ENCODE results near the gene EIF3L.

Gene EIF3L

DNA sequence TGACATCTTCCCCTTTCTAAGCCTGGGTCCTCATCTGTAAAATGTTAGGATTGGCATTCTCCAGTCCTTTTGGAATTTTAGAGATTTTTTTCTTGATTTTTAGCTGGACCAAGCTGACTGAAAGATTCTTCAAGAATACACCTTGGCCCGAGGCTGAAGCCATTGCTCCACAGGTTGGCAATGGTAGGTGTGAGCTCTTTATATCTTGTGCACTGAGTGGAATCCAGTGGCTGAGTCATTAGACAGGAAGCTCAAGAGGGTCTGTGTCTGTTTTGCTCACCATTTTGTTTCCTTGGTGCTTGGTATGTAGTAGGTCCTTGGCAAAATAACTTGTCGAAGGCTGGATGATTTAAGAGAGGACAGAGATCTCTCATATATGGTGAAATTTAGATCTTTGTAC is 6.2 kb downstream of the EIF3L start:
- no peak for DNase-seq

DNA sequence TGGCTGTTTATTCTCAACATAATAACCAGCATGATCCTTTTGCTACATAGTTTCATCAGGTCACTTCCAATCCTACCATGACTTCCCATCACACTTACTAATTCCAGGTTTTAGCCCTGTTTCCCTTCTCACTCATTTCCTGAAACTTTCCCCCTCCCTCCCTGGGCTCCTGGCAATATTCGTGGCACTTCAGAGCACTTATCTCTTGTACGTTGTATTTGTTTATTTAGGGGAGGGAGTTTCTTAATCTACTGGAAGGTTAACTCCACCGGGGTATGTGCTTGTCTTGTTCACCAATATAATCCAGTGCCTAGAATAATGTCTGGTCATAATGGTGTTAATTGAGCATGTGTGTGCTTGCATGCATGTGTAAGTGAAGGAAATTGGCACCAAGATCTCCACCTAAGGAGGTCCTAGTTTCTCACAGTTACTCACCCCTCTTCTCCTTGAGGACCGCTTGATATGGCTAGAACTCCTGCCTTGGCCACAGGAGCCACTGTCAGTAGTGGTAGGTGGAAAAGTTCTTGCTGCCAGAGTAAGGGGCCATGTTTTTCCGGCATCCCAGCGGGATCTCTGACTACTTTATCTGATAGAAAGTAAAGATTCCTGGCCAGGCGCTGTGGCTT is 11.7 kb downstream of the EIF3L start:
- DNase-seq = no peak

DNA sequence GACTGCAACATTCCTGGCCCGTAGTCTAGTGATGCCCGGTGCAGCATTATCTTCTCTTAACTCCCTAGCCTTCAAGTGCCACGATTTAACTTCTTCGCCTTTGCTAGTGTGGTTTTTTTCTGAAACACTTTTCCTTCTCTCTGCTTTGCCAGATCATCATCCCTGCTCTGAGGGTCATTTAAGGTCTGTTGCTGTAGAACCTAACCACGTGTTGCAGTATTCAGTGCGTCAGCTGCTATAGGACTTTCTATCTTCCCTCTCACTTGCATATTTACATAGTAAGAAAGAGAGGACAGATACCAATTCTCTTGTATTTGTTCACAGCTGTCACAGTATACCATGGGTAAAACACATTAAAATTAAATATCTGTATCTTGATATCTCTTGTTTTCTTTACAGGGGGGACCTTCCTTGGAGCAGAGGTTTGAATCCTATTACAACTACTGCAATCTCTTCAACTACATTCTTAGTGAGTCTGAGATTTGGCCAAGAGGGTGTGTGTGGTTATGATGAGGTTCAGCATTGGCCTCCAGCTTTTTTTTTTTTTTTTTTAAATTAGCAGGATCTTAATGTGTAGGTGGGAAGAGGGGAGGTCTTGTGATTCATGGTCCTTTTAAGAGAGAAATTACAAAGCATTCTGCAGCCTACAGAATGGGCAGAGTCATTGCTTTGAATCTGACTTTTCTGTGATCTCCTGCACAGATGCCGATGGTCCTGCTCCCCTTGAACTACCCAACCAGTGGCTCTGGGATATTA is 13.5 kb downstream of the EIF3L start:
- DNase-seq = no peak

DNA sequence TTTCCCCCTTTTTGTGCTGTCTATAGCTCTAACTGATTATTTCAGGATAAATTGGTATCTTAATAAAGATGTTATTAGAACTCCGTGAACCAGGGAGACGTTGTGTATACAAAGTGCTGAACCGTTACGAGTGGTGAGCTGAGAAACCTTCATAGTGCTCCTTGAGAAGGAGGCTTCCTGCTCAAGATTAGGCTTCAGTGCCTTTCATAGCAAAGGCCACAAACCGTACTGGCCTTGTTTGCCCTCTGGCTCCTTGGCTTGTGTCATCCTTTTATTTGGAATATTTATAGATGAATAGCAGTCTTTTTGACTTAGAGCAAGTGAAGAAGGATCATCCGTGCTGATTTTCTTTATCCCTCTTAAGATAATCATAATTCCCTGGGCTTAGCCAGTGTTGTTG is 16.3 kb downstream of the EIF3L start:
- no peak for DNase-seq

DNA sequence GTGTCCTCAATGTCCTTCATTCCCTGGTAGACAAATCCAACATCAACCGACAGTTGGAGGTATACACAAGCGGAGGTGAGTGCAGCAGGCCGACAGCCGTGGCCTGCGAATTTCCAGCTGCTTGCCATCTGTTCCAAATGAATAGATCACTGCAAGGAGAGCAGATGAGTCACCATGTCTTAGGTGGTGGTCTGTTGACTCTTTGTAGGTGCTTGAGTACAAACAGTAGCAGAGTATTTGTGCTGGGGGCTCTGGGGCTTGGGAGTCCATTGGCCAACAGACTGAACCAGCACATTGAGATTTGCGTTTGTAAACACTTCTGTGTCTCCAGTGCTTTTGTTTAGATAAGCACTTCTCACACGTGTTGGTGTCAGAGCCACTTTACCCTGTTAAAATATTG is 21.1 kb downstream of the EIF3L start:
- no peak for DNase-seq

DNA sequence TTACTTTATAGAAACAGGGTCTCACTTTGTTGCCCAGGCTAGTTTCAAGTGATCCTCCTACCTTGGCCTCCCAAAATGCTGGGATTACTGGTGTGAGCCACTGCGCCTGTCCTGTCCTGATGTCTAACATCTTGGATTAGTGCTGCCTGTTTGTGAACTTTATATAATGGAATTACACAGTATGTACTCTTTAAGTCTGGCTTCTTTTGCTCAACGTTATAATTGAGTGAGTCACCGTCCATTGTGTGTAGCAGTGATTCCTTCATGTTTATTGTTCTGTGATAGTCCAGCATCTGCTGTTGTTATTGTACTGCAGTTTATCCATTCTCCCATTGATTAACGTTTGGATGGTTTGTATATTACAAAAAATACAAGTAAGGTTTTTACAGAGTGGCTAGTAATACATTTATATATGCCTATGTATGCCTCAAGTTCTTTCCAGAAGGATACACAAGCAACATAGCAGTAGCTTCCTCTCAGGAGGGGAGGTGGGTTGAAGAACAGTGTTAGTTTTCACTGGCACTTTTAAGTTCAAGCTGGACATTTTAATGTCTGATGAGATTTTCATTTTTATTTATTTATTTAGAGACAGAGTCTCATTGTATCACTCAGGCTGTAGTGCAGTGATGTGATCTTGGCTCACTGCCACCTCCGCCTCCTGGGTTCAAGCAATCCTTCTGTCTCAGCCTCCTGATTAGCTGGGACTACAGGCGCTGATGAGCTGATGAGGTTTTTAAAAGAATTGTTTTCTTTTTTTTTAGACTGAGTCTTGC is 31.6 kb downstream of the EIF3L start:
- DNase-seq = no peak

DNA sequence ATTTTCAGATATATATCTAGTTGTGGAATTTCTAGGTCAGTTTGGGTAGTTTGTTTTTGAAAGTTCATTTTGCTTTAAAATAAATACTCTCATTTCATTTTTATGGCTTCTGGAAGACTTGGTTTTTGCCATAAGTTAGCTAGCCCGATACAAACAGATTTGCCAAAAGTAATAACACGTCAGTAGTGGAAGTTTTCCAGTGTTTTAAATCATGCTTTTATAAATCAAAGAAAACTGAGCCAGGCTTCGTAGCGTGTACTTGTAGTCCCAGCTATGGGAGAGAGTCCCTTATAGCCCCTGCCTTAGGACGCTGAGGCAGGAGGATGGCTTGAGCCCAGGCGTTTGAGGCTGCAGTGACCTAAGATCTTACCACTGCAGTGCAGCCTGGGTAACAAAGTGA is 35.2 kb downstream of the EIF3L start:
- no peak for DNase-seq

DNA sequence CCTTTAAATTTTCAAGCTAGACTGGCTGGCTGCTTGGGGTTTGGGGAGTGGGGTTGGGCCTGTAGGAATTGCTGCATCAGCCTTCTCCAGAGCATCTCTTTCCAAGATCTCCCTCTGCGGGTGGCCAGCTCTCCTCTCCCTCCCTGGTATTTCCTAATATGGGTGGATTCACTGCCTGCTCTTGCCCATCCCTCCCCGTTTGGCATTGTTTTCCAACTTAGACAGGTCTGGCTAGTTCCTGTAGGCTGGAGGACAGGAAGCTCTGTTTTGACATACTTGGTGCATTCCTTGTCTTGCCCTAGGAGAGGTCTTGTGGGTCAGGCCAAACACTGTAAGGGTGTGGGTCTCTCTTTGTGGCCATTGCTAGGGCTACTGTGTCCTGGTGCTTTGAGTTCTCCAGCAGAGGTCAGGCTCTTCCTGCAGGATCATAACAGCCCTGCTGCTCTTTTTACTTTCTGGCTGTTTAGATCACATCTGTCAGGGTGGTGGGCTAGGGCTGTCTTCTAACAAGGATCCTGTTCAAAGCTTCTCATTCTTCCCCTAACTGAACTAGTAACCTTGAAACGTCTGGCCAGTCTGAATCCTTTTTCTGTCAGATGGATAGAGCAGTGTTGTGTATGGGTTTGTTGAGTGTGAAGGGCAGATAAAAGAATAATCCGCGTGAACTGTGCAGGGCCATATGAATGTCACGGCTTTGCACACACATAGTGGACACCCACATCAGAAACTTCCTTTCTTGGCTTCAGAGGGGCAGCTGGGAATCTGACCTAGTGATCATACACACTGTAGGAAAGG is 38.6 kb downstream of the EIF3L start:
- DNase-seq = no peak

DNA sequence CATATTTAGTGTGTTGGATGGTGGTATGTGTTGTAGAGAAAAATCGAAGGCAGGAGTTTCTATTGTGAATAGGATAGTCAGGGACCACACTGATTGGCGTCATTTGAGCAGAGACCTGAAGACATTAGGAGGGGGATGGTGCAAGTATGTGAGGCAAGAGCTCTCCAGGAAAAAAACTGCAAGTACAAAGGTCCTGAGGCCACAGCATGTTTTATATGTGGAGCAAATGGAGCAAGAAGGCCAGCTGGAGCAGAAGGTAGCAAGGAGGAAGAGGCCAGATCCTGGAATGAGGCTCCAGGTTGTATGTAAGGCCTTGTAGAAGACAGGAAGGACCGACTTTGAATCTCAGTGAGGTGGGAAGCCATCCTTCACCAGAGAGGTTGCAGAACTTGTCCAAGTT is 42.7 kb downstream of the EIF3L start:
- DNase-seq = no peak

DNA sequence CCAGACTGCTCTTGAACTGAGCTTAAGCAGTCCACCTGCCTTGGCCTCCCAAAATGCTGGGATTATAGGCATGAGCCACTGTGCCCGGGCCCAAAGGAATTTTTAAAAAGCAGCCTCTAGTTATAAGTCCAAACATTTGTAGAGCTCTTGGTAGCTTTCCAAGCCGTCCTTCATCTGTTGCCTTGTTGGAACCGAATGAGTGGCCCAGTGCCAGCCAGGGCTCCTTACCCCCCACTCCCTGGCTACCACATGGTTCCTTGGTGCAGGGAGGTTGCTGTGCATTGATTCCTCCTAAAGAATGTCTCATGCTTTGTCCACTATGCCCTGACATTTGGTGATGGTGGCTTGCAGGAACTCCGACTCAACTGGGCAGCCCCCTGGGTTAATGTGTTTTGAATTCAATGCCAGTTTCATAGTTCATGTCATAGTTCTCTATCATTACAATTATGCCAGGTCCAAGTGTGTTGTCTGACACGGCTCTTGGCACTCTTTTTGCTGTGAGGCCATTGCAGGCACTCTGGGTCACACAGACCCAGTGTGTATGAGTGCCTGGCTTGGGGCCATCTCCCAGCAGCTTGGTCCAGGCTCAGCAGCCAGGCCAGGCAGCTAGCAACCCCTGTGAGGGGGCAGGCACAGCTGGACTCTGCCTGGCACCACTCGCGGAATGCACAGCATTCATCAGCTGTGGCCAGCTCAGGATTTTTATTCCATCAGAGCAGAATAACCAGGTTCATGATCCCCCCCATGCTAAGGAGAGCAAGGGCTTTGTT is 43.5 kb downstream of the EIF3L start:
- no peak for DNase-seq

DNA sequence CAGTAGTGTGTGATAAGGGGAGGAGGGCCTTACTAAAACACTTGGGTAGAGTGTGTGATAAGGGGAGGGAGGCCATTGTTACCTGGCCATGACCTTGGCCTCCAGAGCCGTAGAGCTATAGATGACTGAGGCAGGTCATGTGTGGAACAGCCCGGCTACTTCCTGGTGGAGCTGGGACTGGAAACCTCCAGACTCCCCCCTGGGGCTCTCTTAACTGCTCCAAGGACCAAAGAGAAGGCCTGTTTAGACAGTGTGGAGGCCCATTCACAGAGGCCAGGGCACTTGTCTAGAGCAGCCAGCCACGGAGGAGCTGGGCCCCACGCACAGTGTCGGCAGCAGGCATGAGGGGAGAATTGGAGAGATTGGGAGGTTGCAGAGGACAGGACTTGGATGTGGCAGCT is 44.4 kb downstream of the EIF3L start:
- no peak for DNase-seq

DNA sequence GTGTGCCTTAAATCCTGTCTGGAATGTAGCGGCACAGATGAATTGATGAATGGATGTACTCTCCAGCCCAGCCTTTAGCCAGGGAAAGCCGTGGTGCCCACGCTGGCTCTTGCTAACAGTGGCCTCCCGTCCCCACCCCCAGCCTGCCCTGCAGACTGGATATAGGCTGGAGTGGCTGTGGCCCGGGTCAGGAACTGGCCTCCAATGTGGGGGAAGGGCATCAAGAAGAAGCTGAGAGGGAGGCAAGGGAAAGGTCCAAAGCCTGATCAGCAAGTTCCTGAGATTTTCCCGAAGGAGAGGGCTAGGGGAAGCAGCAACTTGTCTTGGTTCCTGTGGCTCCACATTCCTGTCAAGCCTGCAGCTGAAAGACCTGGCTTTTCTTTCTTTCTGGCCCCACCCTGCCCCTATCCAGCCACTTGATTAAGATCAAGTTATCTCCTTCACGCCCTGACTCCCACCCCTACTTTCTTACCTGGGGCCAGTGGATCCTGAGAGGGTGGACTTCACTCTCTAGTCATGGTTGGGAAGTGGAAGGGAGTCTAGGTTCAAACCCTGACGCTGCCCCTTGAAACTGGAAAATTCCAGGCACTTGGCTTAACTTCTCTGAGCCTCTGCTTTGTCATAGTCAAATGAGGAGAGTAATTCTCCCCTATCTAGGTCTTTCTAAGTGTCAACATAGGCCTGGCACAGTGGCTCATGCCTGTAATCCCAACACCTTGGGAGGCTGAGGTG is 45.9 kb downstream of the EIF3L start:
- DNase-seq = no peak

DNA sequence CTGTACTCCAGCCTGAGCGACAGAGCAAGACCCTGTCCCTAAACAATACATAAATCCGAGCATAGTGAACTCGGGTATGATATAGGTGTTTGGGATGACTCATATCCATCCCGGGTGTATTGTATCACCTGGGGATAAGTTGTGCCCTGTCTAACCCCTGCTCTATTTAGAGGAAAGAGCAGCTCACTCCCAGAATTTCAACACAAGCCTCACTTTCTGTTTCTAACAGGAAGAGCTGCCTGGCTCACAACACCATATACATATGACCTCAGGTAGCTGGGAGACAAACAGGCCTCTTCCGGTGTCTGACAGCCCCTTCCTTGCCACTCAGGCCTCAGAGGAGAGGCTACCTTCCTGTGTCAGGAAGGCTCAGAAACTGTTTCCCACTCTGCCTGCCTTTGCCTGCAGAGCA is 47.0 kb downstream of the EIF3L start:
- no peak for DNase-seq

DNA sequence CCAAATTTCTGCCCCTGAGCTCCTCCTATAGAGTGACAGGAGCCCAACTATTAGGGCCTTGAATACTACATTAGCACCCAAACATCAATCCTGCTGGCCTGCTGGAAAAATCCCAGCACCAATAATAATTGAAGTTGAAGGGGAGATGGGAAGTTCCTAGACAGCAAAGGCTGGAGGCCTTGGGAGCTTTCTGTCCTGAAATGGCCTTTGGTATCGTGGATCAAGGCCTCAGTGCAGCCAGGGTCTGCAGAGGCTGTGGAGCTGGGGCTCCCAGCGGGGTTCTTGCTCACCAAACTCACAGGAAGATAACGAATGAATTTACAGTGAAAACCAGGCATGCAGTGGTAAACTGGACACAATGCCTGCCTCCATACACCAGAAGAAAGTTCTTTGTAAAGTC is 47.7 kb downstream of the EIF3L start:
- no peak for DNase-seq

DNA sequence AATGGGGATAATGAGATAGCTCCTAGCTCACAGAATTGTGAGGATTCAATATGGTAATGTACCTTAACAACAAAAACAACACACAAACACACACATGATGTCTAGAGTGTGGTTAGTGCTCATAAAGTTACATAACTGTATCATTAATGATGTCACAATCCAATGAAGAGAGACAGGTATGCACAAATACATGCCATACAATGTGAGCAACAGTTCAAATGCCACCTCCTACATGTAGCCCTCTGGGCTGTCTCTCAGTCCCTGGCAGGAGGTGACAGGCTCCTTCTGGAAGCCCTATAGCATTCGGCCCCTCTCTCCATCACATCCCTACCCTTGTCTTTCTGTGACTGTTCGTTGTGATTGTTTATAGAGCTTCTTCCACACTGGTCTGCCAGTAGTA is 48.6 kb downstream of the EIF3L start:
- DNase-seq = no peak

DNA sequence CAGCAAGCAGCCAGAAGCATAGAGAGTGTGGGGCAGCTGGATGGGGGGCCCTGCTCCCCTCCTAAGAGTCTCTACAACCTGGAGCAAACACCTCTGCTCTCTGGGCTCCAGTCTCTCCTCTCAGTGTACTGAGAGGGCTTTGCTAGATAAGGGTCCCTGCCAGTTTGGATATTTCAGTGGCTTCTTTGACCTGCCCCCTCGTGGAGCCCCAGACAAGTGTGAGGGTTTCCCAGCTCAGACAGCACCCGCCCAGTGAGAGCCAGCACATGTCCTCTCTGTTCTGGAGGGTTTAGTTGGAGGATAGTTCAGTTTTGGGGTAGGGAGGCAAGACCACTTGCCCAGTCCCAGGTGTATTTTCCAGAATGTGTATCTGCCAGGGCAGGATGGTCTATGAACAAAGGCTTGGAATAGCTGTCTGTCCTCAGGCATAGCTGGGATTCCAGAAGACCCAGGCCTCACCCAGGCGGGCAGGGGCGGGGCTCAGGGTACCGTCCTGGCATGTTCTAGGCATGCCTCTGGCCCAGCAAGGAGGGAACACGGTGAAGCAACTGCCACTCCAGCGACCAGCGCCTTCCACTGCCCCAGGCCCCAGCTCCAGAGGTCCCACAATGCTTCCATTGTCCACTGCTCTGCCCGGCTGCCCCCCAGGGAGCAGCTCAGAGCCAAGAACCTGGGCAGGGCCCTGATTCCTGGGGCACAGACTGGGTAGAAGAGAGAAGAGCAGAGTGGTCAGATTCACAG is 49.4 kb downstream of the EIF3L start:
- no peak for DNase-seq

DNA sequence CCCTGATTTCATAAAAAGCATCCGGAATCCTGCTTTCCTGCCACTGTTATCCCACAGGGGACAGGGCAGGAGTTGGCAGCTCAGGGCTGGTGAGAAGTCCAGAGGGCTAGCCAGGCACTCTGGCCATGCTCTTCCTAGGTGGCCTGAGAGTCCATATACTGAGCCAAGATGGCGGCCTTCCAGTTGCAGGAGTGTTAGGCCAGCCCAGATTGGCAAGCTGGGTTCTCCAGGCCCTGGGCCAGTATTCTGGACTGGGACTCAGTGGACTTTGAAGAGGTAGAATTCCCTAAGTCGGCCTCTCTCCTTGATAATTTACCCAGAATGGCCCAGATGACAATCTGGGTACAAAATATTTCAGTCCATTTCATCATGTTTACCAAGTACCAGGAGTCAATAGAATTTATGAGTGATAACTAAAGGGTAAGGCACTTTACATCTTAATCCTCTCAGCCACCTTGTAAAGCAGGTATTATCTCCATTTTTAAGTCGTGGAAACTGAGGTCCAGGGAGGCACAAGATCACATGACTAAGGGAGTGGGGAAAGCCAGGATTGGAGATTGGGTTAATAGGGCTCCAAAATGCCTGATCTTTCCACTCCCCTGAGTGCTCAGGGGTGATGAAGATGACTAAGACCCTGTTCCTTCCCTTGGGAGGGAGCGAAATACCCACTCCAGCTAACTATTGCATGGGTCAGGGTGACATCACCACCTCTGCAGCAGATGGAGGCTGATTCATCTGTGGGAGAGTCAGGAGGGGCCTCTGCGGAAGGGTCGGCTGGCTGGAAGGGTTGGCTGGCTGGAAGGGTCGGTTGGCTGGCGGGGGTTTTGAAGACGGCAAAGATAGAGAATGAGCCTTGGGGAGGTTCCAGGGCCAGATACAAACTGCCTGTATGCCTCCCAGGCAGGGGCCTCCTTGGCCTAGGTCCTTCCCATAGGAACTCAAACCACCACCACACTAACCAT is 55.6 kb downstream of the EIF3L start:
- no peak for DNase-seq

DNA sequence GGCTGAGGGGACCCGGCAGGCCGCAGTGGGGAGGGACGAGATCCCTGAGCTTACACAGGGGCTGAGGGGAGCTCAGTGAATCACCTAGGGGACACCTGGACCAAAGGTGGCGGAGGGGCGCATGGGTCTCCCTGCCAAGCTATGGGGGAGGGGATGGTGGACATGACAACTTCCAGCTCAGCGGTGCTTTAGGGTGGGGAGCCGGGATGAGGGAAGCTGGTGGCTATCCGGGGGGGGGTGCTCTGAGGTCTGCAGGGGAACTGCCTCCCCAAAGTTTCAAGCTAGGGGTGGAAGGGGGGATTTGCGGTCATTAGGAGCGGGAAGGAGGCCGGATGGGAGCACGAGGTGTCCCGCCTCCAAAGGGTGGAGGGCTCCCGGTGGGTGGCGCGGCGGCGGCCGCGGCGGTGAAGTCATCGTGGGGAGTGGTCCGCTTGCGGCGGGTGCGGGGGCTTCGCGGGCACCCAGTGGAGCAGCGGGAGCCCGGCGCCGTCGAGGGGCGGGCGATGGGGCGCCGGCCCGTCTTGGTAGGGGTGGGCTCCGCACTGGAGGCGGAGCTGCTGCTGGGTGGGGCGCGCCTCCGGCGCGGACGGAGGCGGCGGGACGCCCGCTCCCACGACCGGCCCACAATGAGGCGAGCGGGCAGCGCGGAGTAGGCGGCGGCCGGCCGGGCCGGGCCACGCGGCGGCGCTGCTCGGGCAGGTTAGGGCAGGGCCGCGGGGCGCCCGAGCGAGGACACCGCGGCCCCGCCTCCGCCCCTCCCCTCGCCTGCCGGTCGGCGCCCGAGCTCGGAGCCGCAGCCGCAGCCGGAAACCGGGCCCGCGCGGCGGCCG is 56.5 kb downstream of the EIF3L start, which contains the start of gene MICALL1:
Gene MICALL1 (plus strand): TSS at position 764 of the 830 bp plus-strand sequence. CDS start 126 bp downstream, outside the sequence.
- DNase-seq = peak; percentile 42

All from NCI-H510A (cell line).